Measurements from ENCODE around the gene KHNYN.
A peak's percentile ranks its signal among the peaks of the same experiment; 100 is the strongest.
"Not testable (repeated sequence)": the region's sequence is repeated elsewhere in the genome, so short reads cannot be mapped to it uniquely, and the experiment has no call there.

Gene KHNYN

GRCh38 chr14:24429395-24430142, at the start of gene KHNYN, which contains the start of gene CBLN3:
Gene KHNYN, plus strand, starts transcription at chr14:24429954. Its CDS starts 777 bp downstream, at chr14:24430731.
Gene CBLN3, minus strand, starts transcription at chr14:24429668. Its CDS starts 614 bp downstream, at chr14:24429054.
- peak; percentile 92 for DNase-seq (ENCODE audit: low read depth)

- no peak for DNase-seq (ENCODE audit: low read depth)
Measured at GRCh38 chr14:24381363-24382063, 48.2 kb upstream of the KHNYN start.

GRCh38 chr14:24382064-24382371, 47.7 kb upstream of the KHNYN start:
- no peak for DNase-seq (ENCODE audit: low read depth)

GRCh38 chr14:24384169-24384568, 45.6 kb upstream of the KHNYN start:
- DNase-seq (ENCODE audit: low read depth) = no peak

- DNase-seq (ENCODE audit: low read depth) = no peak
Measured at GRCh38 chr14:24385524-24385923, 44.2 kb upstream of the KHNYN start.

GRCh38 chr14:24387009-24387345, 42.8 kb upstream of the KHNYN start:
- DNase-seq (ENCODE audit: low read depth) = no peak

- DNase-seq (ENCODE audit: low read depth) = not testable (repeated sequence)
Measured at GRCh38 chr14:24387579-24387978, 42.2 kb upstream of the KHNYN start.

- no peak for DNase-seq (ENCODE audit: low read depth)
Measured at GRCh38 chr14:24388474-24389179, 41.1 kb upstream of the KHNYN start.

- peak; percentile 75 for DNase-seq (ENCODE audit: low read depth)
Measured at GRCh38 chr14:24389226-24389848, 40.4 kb upstream of the KHNYN start.

GRCh38 chr14:24390701-24391468, 38.9 kb upstream of the KHNYN start:
- DNase-seq (ENCODE audit: low read depth) = no peak

GRCh38 chr14:24392325-24393091, 37.2 kb upstream of the KHNYN start:
- peak; percentile 79 for DNase-seq (ENCODE audit: low read depth)

- DNase-seq (ENCODE audit: low read depth) = no peak
Measured at GRCh38 chr14:24394275-24394674, 35.5 kb upstream of the KHNYN start.

- no peak for DNase-seq (ENCODE audit: low read depth)
Measured at GRCh38 chr14:24395609-24396582, 33.9 kb upstream of the KHNYN start.

GRCh38 chr14:24397639-24398292, 32.0 kb upstream of the KHNYN start:
- DNase-seq (ENCODE audit: low read depth) = no peak

GRCh38 chr14:24398293-24398652, 31.5 kb upstream of the KHNYN start:
- DNase-seq (ENCODE audit: low read depth) = no peak

GRCh38 chr14:24398653-24399446, 30.9 kb upstream of the KHNYN start, which contains the start of gene NYNRIN:
Gene NYNRIN, plus strand, starts transcription at chr14:24399003. Its CDS starts 244 bp downstream, at chr14:24399247.
- DNase-seq (ENCODE audit: low read depth) = peak; percentile 13

- DNase-seq (ENCODE audit: low read depth) = no peak
Measured at GRCh38 chr14:24399447-24399822, 30.3 kb upstream of the KHNYN start.

GRCh38 chr14:24399999-24400718, 29.6 kb upstream of the KHNYN start:
- DNase-seq (ENCODE audit: low read depth) = no peak
